IMR-90 (cell line): ENCODE data around the gene KLC3. TPM values are rescaled to one million over a fixed set of nuclear protein-coding genes. Genes with fewer than 3 reads are reported as not detected.
A peak's percentile ranks its signal among the peaks of the same experiment; 100 is the strongest.

Source experiments
- ATAC-seq: fragments of 200-7000 bp; cut with Tn5 transposase; 2 replicates; pipeline ENCODE4 v1.9.1; 2020; ENCODE audit warnings: low read depth, mild to moderate bottlenecking, moderate library complexity
- BruUV-seq: library from RNA; stranded (reverse); fragments of 400-500 nt; replicated peaks from 2 replicates; lab custom pipeline; 2021; lab: Mats Ljungman, UMichigan
- CTCF ChIA-PET: fragments of 300-600 bp; formaldehyde crosslinking; extraction: SDS; loops from one replicate; lab custom pipeline; 2021; ENCODE audit warnings: antibody characterized with exemption; lab: Yijun Ruan, JAX
- POLR2A ChIA-PET: fragments of 300-600 bp; sonication (Branson Sonifier 250); formaldehyde crosslinking; loops from one replicate; lab custom pipeline; 2022; ENCODE audit warnings: antibody characterized with exemption; ENCODE audit not compliant: unreplicated experiment; lab: Charles Lee
- DNase-seq: peaks from one replicate; pipeline ENCODE4 v3.0.0; 2013
- H2AFZ ChIP-seq: replicated peaks from 2 replicates; pipeline ENCODE3; 2013; ENCODE audit warnings: low read length, mild to moderate bottlenecking; ENCODE audit not compliant: poor library complexity
- H2AK5ac ChIP-seq: 2 replicates; pipeline ENCODE4 v1.6.1; 2013; ENCODE audit warnings: low read depth, low read length, inconsistent platforms
- H2AK9ac ChIP-seq: replicated peaks from 2 replicates; pipeline ENCODE3; 2013; ENCODE audit warnings: mild to moderate bottlenecking, low read depth, low read length, moderate library complexity; ENCODE audit not compliant: poor library complexity
- H2BK120ac ChIP-seq: 2 replicates; pipeline ENCODE4 v1.6.1; 2013; ENCODE audit warnings: low read depth, low read length, inconsistent platforms
- H2BK15ac ChIP-seq: 3 replicates; pipeline ENCODE4 v1.6.1; 2013; ENCODE audit warnings: low read depth, low read length, inconsistent platforms
- H2BK20ac ChIP-seq: 2 replicates; pipeline ENCODE4 v1.6.1; 2013; ENCODE audit warnings: low read depth, mild to moderate bottlenecking, inconsistent platforms, low read length, moderate library complexity
- H2BK5ac ChIP-seq: 2 replicates; pipeline ENCODE4 v1.6.1; 2013; ENCODE audit warnings: mild to moderate bottlenecking, low read depth, low read length, inconsistent platforms; ENCODE audit not compliant: poor library complexity, severe bottlenecking
- H3K14ac ChIP-seq: replicated peaks from 2 replicates; pipeline ENCODE4 v1.6.1; 2013; ENCODE audit warnings: low read depth, low read length, inconsistent platforms
- H3K18ac ChIP-seq: 2 replicates; pipeline ENCODE4 v1.6.1; 2013; ENCODE audit warnings: low read depth, low read length, control low read depth
- H3K23ac ChIP-seq: 2 replicates; pipeline ENCODE4 v1.6.1; 2013; ENCODE audit warnings: low read depth, low read length, inconsistent platforms
- H3K27ac ChIP-seq: 2 replicates; pipeline ENCODE4 v1.5.1; 2013; ENCODE audit warnings: mild to moderate bottlenecking, control low read depth, low read length; ENCODE audit not compliant: insufficient read depth
- H3K27me3 ChIP-seq: 2 replicates; pipeline ENCODE4 v1.6.1; 2013; ENCODE audit warnings: low read length; ENCODE audit not compliant: control insufficient read depth, insufficient read depth
- H3K36me3 ChIP-seq: 2 replicates; pipeline ENCODE4 v1.6.1; 2013; ENCODE audit warnings: low read length, mixed read lengths; ENCODE audit not compliant: control insufficient read depth, insufficient read depth
- H3K4ac ChIP-seq: 2 replicates; pipeline ENCODE4 v1.6.1; 2013; ENCODE audit warnings: low read depth, low read length, inconsistent platforms
- H3K4me1 ChIP-seq: 2 replicates; pipeline ENCODE4 v1.6.1; 2013; ENCODE audit warnings: low read length, mixed read lengths; ENCODE audit not compliant: control insufficient read depth, insufficient read depth
- H3K4me2 ChIP-seq: 2 replicates; pipeline ENCODE4 v1.6.1; 2013; ENCODE audit warnings: low read depth, mild to moderate bottlenecking, control low read depth, low read length, moderate library complexity
- H3K4me3 ChIP-seq: 2 replicates; pipeline ENCODE4 v1.5.1; 2013; ENCODE audit warnings: low read depth, mild to moderate bottlenecking, control low read depth, low read length, moderate library complexity; ENCODE audit not compliant: insufficient read depth
- H3K56ac ChIP-seq: 2 replicates; pipeline ENCODE4 v1.6.1; 2013; ENCODE audit warnings: low read length, inconsistent platforms; ENCODE audit not compliant: insufficient read depth; ENCODE audit errors: extremely low read depth
- H3K79me1 ChIP-seq, 2 experiments: 2 replicates each; pipeline ENCODE4 v1.6.1; 2013; ENCODE audit warnings: low read length in 2 of 2, inconsistent platforms in 1 of 2, low read depth in 1 of 2
- H3K9ac ChIP-seq: 2 replicates; pipeline ENCODE4 v1.6.1; 2013; ENCODE audit warnings: low read depth, low read length, control low read depth
- H3K9me1 ChIP-seq: 2 replicates; pipeline ENCODE4 v1.6.1; 2013; ENCODE audit warnings: low read length, inconsistent platforms; ENCODE audit not compliant: insufficient read depth
- H3K9me3 ChIP-seq: 2 replicates; pipeline ENCODE4 v1.6.1; 2013; ENCODE audit warnings: low read length; ENCODE audit not compliant: control insufficient read depth, insufficient read depth
- H4K20me1 ChIP-seq: 2 replicates; pipeline ENCODE4 v1.6.1; 2013; ENCODE audit warnings: low read length, inconsistent platforms; ENCODE audit not compliant: insufficient read depth
- H4K5ac ChIP-seq: 2 replicates; pipeline ENCODE4 v1.6.1; 2013; ENCODE audit warnings: mild to moderate bottlenecking, low read depth, low read length, control low read depth
- H4K8ac ChIP-seq, 2 experiments: 2 replicates each; pipeline ENCODE4 v1.6.1; 2013; ENCODE audit warnings: low read depth in 2 of 2, low read length in 2 of 2, control low read depth in 1 of 2, inconsistent platforms in 1 of 2
- H4K91ac ChIP-seq: 2 replicates; pipeline ENCODE4 v1.6.1; 2013; ENCODE audit warnings: low read depth, low read length, inconsistent platforms; ENCODE audit not compliant: insufficient read depth
- CEBPB ChIP-seq: IDR thresholded peaks from 2 replicates; pipeline ENCODE4 v1.6.1; 2012; ENCODE audit warnings: low read depth, low read length, improper control_type of control experiment
- MAFK ChIP-seq: IDR thresholded peaks from 2 replicates; pipeline ENCODE4 v1.6.1; 2012; ENCODE audit warnings: low read depth, low read length, improper control_type of control experiment
- RCOR1 ChIP-seq: IDR thresholded peaks from 2 replicates; pipeline ENCODE4 v1.6.1; 2012; ENCODE audit warnings: mild to moderate bottlenecking, low read length, improper control_type of control experiment; ENCODE audit not compliant: insufficient replicate concordance
- RFX5 ChIP-seq: IDR thresholded peaks from 2 replicates; pipeline ENCODE4 v1.8.0; 2012; ENCODE audit warnings: low read depth, mild to moderate bottlenecking, low read length, moderate library complexity
- WGBS, 2 experiments: methylation state at CpG; one replicate each; pipeline versions ENCODE4 v1.1.5 to v1.1.7; 2013; ENCODE audit warnings: missing lambda C conversion rate in 2 of 2; ENCODE audit not compliant: insufficient read length in 1 of 2; ENCODE audit errors: extremely low coverage in 2 of 2; 5-methylcytosine and 5-hydroxymethylcytosine counted together
- dilution Hi-C: fragments of 300-500 bp; cut with HindIII; formaldehyde crosslinking; loops from one replicate; pipeline ENCODE4 v1.14.3; 2018; ENCODE audit warnings: low sequenced_read_pairs; ENCODE audit not compliant: unreplicated experiment
- in situ Hi-C: fragments of 300-500 bp; cut with MboI; formaldehyde crosslinking; loops from 3 replicates; pipeline ENCODE4 v1.14.3; 2019; ENCODE audit warnings: low sequenced_read_pairs, inconsistent platforms, mixed read lengths
- intact Hi-C: fragments of 100-400 bp; cut with micrococcal nuclease; formaldehyde crosslinking; loops from 2 replicates; pipeline ENCODE4 v1.10.0; 2022
- polyA plus RNA-seq, 3 experiments: library from polyadenylated mRNA; depleted of rRNA; stranded (reverse); fragments of >200 nt; gene quantifications; 2 replicates each; pipeline ENCODE4 v1.2.3, GENCODE V29; 2012; ENCODE audit warnings: low replicate concordance in 1 of 3
- total RNA-seq: library from RNA; depleted of rRNA; stranded (reverse); fragments of >200 nt; gene quantifications from 2 replicates; pipeline ENCODE4 v1.2.3, GENCODE V29; 2012

KLC3 gene
- total and polyA plus RNA-seq, 2 of the 4 experiments (the other 2 are of a cell fraction): 0.14 to 0.18 TPM

DNA sequence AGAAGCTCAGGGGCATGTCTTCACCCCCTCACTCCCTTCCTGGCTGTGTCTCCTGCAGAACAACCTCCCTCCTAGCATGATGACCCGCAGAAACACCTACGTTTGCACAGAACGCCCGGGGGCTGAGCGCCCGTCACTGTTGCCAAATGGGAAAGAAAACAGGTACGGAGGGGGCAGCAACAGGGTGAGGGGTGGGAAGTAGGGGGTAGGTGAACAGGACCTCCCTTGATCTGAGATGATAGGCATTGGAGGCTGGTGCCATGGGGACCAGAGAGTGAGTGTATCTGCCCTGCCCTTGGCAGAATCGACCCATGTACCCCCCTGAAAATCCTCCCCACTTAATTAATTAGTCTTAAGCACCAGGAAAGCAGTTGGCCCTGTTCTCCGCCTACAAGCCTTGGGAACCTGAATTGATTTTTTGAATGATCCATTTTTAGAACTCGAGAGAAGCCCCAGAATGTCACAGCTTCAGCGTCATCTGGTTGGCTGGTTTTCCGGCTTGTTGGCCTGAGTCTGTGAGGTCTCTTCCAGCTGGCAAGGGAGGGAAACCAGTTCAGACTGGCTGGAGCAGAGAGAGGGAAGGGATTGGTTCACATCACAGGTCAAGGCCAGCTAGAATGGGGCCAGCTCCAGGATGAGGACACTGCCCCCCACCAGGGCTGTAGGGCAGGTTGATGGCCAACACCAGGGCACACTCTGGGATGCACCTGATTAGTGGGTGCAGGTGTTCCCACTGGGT lies 46.1 kb upstream of the KLC3 start:
- H3K4me1 ChIP-seq: no peaks in the 10 kb centered on the region
- H4K20me1 ChIP-seq: no peaks in the 10 kb centered on the region
- intact Hi-C loops (no loop called here), dilution Hi-C loops (no loop called here), in situ Hi-C loops (no loop called here)
- no peak overlapping the region for H3K4me3 ChIP-seq
- peaks cover 48% of the 10 kb centered on the region for H3K36me3 ChIP-seq
- no peak overlapping the region for H3K23ac ChIP-seq
- no peak overlapping the region for H2AFZ ChIP-seq
- TF ChIP-seq CEBPB: no peak
- no peak for TF ChIP-seq RFX5
- no peak for TF ChIP-seq RCOR1
- TF ChIP-seq MAFK: no peak
- WGBS, 2 experiments: 80% methylated on average over 2 of the region's 12 CpGs; no CpG with 5 or more reads in 1 of the 2 experiments
- no peak overlapping the region for H3K14ac ChIP-seq
- H4K5ac ChIP-seq: no peak overlapping the region
- no peak overlapping the region for H2BK5ac ChIP-seq
- ChIA-PET POLR2A (no interaction called here), CTCF (interaction anchor here (0.7 kb wide), 1 partner anchor 46 kb away, joined by 4 read pairs; no protein-coding TSS in a partner anchor)
- H4K91ac ChIP-seq: no peak overlapping the region
- no peak for DNase-seq
- no peak overlapping the region for H4K8ac ChIP-seq
- no peak overlapping the region for H2BK20ac ChIP-seq
- no peak overlapping the region for H3K4me2 ChIP-seq
- BruUV-seq: no TSS peak
- peak overlapping the region; percentile 47 for H2AK9ac ChIP-seq
- H2BK15ac ChIP-seq: no peak overlapping the region
- H3K9me3 ChIP-seq: no peaks in the 10 kb centered on the region; the same call in 1 of the 2 replicates
- no peak overlapping the region for H3K18ac ChIP-seq
- H3K27ac ChIP-seq: no peak overlapping the region
- no peaks in the 10 kb centered on the region; the same call in 1 of the 2 replicates for H3K9me1 ChIP-seq
- ATAC-seq: no peak
- no peaks in the 10 kb centered on the region for H3K79me1 ChIP-seq
- no peak overlapping the region for H3K4ac ChIP-seq
- no peak overlapping the region for H2BK120ac ChIP-seq
- no peak overlapping the region for H3K9ac ChIP-seq
- H2AK5ac ChIP-seq: no peak overlapping the region
- H3K56ac ChIP-seq: no peak overlapping the region
- no peaks in the 10 kb centered on the region for H3K27me3 ChIP-seq
